ENCODE results near the gene DNAJC1. TPM values are rescaled to one million over a fixed set of nuclear protein-coding genes. Genes with fewer than 3 reads are reported as not detected.

Gene DNAJC1
- total RNA-seq, 1 donor from 2014 or later, result 12.0 TPM

- H3K36me3 ChIP-seq, result peaks cover 25% of the 10 kb centered on the region
Measured at GRCh38 chr10:21759232-21759631, 244.3 kb downstream of the DNAJC1 start.

DNA sequence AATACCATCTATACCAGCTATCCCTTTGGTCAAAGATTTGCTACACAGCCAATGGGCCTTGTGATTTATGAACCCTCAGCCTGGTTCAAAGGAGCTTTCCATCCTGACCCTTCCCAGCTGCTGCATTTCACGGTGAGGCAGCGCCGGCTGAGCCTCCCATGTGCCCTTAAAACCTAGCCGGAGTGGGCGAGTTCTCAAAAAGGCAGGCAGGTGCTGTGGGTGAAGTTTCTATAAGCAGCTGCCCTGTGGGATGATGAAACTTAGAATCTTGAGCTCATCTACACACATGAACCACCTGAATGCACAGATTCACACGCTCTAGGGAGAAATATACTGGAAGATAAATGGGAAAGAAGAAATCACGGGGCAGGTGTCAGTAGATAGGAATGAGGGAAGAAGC is 244.8 kb downstream of the DNAJC1 start:
- H3K27me3 ChIP-seq (ENCODE audit: low read depth), result no peaks in the 10 kb centered on the region
- peaks cover 10% of the 10 kb centered on the region for H3K4me1 ChIP-seq
- no peak for DNase-seq
- no peak overlapping the region for H3K4me3 ChIP-seq
- H3K9me3 ChIP-seq (replicated peaks), result no peaks in the 10 kb centered on the region
- peaks cover 25% of the 10 kb centered on the region for H3K36me3 ChIP-seq
- H3K27ac ChIP-seq (replicated peaks), result no peak overlapping the region
- intact Hi-C loops (cut with micrococcal nuclease), result no loop called here
- TF ChIP-seq CTCF (IDR thresholded peaks at IDR 0.05; ENCODE audit: borderline replicate concordance), result no peak

More at GRCh38 chr10:21759232-21759631, 244.3 kb downstream of the DNAJC1 start:
- no peak for DNase-seq
- H3K27me3 ChIP-seq (ENCODE audit: low read depth), result no peaks in the 10 kb centered on the region
- intact Hi-C loops (cut with micrococcal nuclease), result no loop called here
- no peak overlapping the region for H3K4me3 ChIP-seq
- H3K9me3 ChIP-seq (replicated peaks), result no peaks in the 10 kb centered on the region
- no peak for TF ChIP-seq CTCF (IDR thresholded peaks at IDR 0.05; ENCODE audit: borderline replicate concordance)
- peaks cover 10% of the 10 kb centered on the region for H3K4me1 ChIP-seq
- no peak overlapping the region for H3K27ac ChIP-seq (replicated peaks)

DNA sequence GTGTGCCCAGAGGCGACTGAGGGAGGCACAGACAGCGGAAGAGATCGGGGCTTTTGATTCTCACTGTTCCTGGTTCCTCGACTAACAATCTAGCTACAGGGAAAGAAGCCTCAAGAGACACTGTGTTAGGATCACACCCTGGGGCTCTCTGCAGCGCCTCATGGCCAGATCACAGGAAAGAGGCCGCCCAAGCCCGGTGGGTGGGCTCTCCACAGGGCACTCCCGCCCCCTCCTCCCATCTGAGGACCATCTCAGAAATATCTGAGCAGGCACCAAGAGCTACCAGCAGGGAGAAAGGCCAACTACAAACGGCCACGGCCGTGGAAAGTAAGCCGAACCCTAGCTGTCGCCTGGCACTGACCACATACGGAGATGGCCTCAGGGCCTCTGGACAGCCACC is 245.3 kb downstream of the DNAJC1 start:
- no peak for DNase-seq
- Histone ChIP-seq H3K4me1 (peaks cover 10% of the 10 kb centered on the region), H3K27me3 (ENCODE audit: low read depth) (no peaks in the 10 kb centered on the region), H3K4me3 (no peak overlapping the region), H3K9me3 (replicated peaks) (no peaks in the 10 kb centered on the region), H3K36me3 (peaks cover 25% of the 10 kb centered on the region), H3K27ac (replicated peaks) (no peak overlapping the region)
- intact Hi-C loops (cut with micrococcal nuclease), result no loop called here
- TF ChIP-seq CTCF (IDR thresholded peaks at IDR 0.05; ENCODE audit: borderline replicate concordance), result no peak

DNA sequence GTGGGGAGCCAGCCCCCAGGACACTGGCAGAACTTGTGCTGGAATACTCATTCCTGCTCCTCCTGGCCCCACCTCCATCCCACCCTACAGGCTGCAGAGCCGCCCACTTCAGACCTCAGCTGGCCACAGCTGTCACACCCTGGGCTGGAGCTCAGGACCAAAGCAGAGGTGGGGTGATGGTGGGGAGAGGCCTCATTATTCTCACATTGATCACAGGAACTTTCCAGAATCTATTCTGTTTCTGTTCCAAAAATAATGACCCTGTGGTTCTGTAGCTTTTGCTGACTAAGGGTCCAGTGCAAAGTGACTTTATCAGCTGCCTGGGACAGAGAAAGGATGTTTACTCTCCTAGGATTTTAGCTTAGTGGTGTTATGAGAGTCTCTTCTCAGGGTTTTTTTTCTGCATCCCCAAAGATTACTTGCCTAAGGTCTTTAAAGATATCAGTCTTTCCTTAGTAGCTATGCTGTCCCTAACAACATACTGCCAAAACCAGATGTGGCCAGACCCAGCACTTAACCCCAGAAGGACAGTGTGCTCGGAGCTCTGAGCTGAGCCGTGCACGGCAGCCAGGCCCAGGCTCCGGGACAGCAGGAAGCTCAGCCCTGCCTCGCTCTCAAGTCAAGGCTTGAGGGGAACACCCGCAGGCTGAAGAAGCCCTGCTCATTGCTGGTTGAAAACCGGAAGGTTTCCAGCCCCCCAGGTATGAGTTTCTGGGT is 246.2 kb downstream of the DNAJC1 start:
- no peak for TF ChIP-seq CTCF (IDR thresholded peaks at IDR 0.05; ENCODE audit: borderline replicate concordance)
- Histone ChIP-seq H3K4me3 (no peak overlapping the region), H3K4me1 (peaks cover 10% of the 10 kb centered on the region), H3K9me3 (replicated peaks) (no peaks in the 10 kb centered on the region), H3K27me3 (ENCODE audit: low read depth) (no peaks in the 10 kb centered on the region), H3K36me3 (peaks cover 25% of the 10 kb centered on the region), H3K27ac (replicated peaks) (peak overlapping the region; percentile 10)
- intact Hi-C loops (cut with micrococcal nuclease), result no loop called here
- DNase-seq, result no peak

- no peak for TF ChIP-seq CTCF (IDR thresholded peaks at IDR 0.05; ENCODE audit: borderline replicate concordance)
- intact Hi-C loops (cut with micrococcal nuclease), result no loop called here
- DNase-seq, result no peak
- Histone ChIP-seq H3K4me3 (no peak overlapping the region), H3K36me3 (peaks cover 25% of the 10 kb centered on the region), H3K4me1 (peaks cover 10% of the 10 kb centered on the region), H3K27me3 (ENCODE audit: low read depth) (no peaks in the 10 kb centered on the region), H3K27ac (replicated peaks) (no peak overlapping the region), H3K9me3 (replicated peaks) (no peaks in the 10 kb centered on the region)
Measured at GRCh38 chr10:21756707-21757106, 246.8 kb downstream of the DNAJC1 start.
